Coronary artery (tissue), 2 donors: Measurements from ENCODE around the gene SERINC1.
"Not testable (repeated sequence)": the region's sequence is repeated elsewhere in the genome, so short reads cannot be mapped to it uniquely, and the experiment has no call there.

Source experiments
- DNase-seq: peaks from one replicate; pipeline ENCODE4 v3.0.0-alpha.2; 2017; ENCODE audit warnings: low spot score
- H3K27ac ChIP-seq, 2 donors: fragments of 200-600 bp; sonication (generic); one replicate each; pipeline ENCODE4 v1.5.1; 2016 to 2019
- H3K4me3 ChIP-seq: fragments of 200-600 bp; sonication (generic); 2 replicates; pipeline ENCODE4 v1.5.1; 2016; ENCODE audit warnings: mild to moderate bottlenecking, moderate library complexity
- CTCF ChIP-seq: fragments of 200-600 bp; sonication (generic); IDR thresholded peaks from one replicate; pipeline ENCODE4 v1.5.1; 2019; ENCODE audit warnings: antibody characterized with exemption

SERINC1 gene

GRCh38 chr6:122458087-122458486, 13.5 kb downstream of the SERINC1 start:
- TF ChIP-seq CTCF: no peak
- Histone ChIP-seq H3K4me3 (no peak overlapping the region), H3K27ac (no peak overlapping the region)
- DNase-seq: no peak

GRCh38 chr6:122455116-122455515, 16.5 kb downstream of the SERINC1 start:
- not testable (repeated sequence) for DNase-seq, H3K27ac ChIP-seq, H3K4me3 ChIP-seq

GRCh38 chr6:122454673-122455072, 16.9 kb downstream of the SERINC1 start:
- no peak for TF ChIP-seq CTCF
- no peak for DNase-seq

GRCh38 chr6:122452509-122452908, 19.1 kb downstream of the SERINC1 start:
- H3K27ac ChIP-seq: no peak overlapping the region
- H3K4me3 ChIP-seq: no peak overlapping the region
- DNase-seq: no peak
- TF ChIP-seq CTCF: no peak

More at GRCh38 chr6:122454673-122455072, 16.9 kb downstream of the SERINC1 start:
- Histone ChIP-seq H3K27ac (no peak overlapping the region), H3K4me3 (no peak overlapping the region)

- no peak for TF ChIP-seq CTCF
- Histone ChIP-seq H3K27ac (no peak overlapping the region), H3K4me3 (no peak overlapping the region)
- DNase-seq: no peak
Measured at GRCh38 chr6:122449069-122449468, 22.5 kb downstream of the SERINC1 start.

GRCh38 chr6:122445274-122445673, 26.3 kb downstream of the SERINC1 start:
- TF ChIP-seq CTCF: no peak
- Histone ChIP-seq H3K27ac (no peak overlapping the region), H3K4me3 (no peak overlapping the region)
- DNase-seq: no peak

- no peak for TF ChIP-seq CTCF
- Histone ChIP-seq H3K4me3 (no peak overlapping the region), H3K27ac (no peak overlapping the region)
- DNase-seq: no peak
Measured at GRCh38 chr6:122438975-122439374, 32.6 kb downstream of the SERINC1 start.

- Histone ChIP-seq H3K27ac (no peak overlapping the region), H3K4me3 (no peak overlapping the region)
- no peak for TF ChIP-seq CTCF
- DNase-seq: no peak
Measured at GRCh38 chr6:122432816-122433215, 38.8 kb downstream of the SERINC1 start.
